Karpas-422 (cell line): ENCODE data around the gene PDIA5. TPM values are rescaled to one million over a fixed set of nuclear protein-coding genes. Genes with fewer than 3 reads are reported as not detected.

Experiments used
- DNase-seq: peaks from one replicate; pipeline ENCODE4 v3.0.0-alpha.2; 2015
- H2AFZ ChIP-seq: fragments of 200-600 bp; sonication (generic); 2 replicates; pipeline ENCODE4 v1.6.1; 2014; ENCODE audit warnings: antibody characterized with exemption, low read length, mixed read lengths
- H3K27ac ChIP-seq: fragments of 200-600 bp; sonication (generic); 2 replicates; pipeline ENCODE4 v1.5.1; 2014; ENCODE audit warnings: mild to moderate bottlenecking, low read length, moderate library complexity
- H3K27me3 ChIP-seq: fragments of 200-600 bp; sonication (generic); 2 replicates; pipeline ENCODE4 v1.6.1; 2014; ENCODE audit warnings: low read length, mixed read lengths
- H3K36me3 ChIP-seq: fragments of 200-600 bp; sonication (generic); 2 replicates; pipeline ENCODE4 v1.6.1; 2014; ENCODE audit warnings: low read length, mixed read lengths; ENCODE audit not compliant: insufficient read depth
- H3K4me1 ChIP-seq: fragments of 200-600 bp; sonication (generic); 2 replicates; pipeline ENCODE4 v1.6.1; 2014; ENCODE audit warnings: mild to moderate bottlenecking, low read length, mixed read lengths
- H3K4me2 ChIP-seq: fragments of 200-600 bp; sonication (generic); 2 replicates; pipeline ENCODE4 v1.6.1; 2014; ENCODE audit warnings: low read length, low read depth, mild to moderate bottlenecking; ENCODE audit not compliant: poor library complexity, severe bottlenecking
- H3K4me3 ChIP-seq: fragments of 200-600 bp; sonication (generic); 2 replicates; pipeline ENCODE4 v1.5.1; 2014; ENCODE audit warnings: mild to moderate bottlenecking, antibody characterized with exemption, low read length, mixed read lengths
- H3K79me2 ChIP-seq: fragments of 200-600 bp; sonication (generic); 2 replicates; pipeline ENCODE4 v1.6.1; 2014; ENCODE audit warnings: mild to moderate bottlenecking, low read length, mixed read lengths
- H3K9ac ChIP-seq: fragments of 200-600 bp; sonication (generic); 2 replicates; pipeline ENCODE4 v1.6.0; 2014; ENCODE audit warnings: low read length
- H3K9me2 ChIP-seq: fragments of 200-600 bp; sonication (generic), shearing (Covaris generic); replicated peaks from 2 replicates; pipeline ENCODE4 v1.6.0; 2014; ENCODE audit warnings: mild to moderate bottlenecking, low read length, moderate library complexity; ENCODE audit not compliant: insufficient read depth
- H3K9me3 ChIP-seq: fragments of 300-700, 200-600 bp; sonication (generic); 2 replicates; pipeline ENCODE4 v1.6.1; 2014; ENCODE audit warnings: low read length, mixed read lengths
- H4K20me1 ChIP-seq: fragments of 200-600 bp; sonication (generic); 2 replicates; pipeline ENCODE4 v1.6.1; 2014; ENCODE audit warnings: mild to moderate bottlenecking, antibody characterized with exemption, low read length, low read depth; ENCODE audit not compliant: insufficient read depth
- total RNA-seq: library from RNA; depleted of rRNA; stranded (reverse); fragments of >200 nt; shearing (Covaris generic); gene quantifications from 2 replicates; pipeline ENCODE4 v1.2.3, GENCODE V29; 2014; ENCODE audit warnings: low replicate concordance; rRNA removed

The PDIA5 gene
- total RNA-seq = 6.3 and 7.9 TPM in 2 replicates

DNA sequence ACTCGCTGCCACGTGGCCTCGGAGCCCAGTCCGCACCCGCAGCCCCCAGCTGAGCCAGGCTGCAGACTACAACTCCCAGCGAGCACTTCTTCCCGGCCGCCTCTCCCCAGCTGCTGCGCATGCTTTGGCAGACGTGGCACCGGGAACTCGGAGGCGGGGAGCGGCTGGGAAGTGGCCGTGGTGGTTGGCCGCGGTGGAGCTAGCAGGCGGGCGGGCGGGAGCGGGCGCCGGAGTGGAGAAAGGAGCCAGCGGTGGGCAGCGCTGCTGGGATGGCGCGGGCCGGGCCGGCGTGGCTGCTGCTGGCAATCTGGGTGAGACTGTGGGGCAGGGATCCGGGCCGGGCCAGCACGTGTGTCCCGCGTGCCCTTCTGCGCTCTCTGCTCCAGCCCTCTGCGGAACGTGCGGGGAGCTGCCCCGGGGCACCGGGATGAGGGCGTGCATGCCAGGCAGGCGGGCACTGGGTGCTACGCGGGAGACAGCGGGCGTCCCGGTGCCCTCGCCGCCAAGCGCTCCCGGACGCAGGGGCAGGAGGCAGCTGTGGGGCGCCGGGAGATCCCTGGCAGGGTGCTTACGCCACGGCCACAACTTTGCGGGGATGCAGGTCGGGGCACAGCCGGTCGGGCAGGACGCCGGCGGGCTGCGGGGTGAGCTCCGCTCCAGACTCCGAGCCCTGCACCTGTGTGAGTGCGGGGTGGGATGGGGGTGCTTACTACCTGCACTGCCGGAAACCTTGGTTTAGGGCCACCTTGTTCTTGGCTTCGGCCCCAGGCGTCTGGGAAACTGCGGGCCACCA is at the start of gene PDIA5:
PDIA5 (plus strand) TSS at position 130 of the 793 bp plus-strand sequence; CDS start at position 270, 140 bp downstream.
- Histone ChIP-seq H2AFZ (peak within 1 kb of the TSS; percentile 84), H4K20me1 (peaks cover 19% of the 10 kb centered on the region; the same call in 1 of the 2 replicates), H3K4me3 (peak within 1 kb of the TSS; percentile 83), H3K36me3 (no peaks in the 10 kb centered on the region), H3K9me2 (no peaks in the 10 kb centered on the region), H3K4me1 (peaks cover 13% of the 10 kb centered on the region), H3K4me2 (peak within 1 kb of the TSS; percentile 78), H3K27me3 (no peaks in the 10 kb centered on the region), H3K9me3 (no peaks in the 10 kb centered on the region), H3K27ac (no peak within 1 kb of the TSS), H3K79me2 (peaks cover 31% of the 10 kb centered on the region), H3K9ac (peak within 1 kb of the TSS; percentile 74)
- peak; percentile 89 for DNase-seq

DNA sequence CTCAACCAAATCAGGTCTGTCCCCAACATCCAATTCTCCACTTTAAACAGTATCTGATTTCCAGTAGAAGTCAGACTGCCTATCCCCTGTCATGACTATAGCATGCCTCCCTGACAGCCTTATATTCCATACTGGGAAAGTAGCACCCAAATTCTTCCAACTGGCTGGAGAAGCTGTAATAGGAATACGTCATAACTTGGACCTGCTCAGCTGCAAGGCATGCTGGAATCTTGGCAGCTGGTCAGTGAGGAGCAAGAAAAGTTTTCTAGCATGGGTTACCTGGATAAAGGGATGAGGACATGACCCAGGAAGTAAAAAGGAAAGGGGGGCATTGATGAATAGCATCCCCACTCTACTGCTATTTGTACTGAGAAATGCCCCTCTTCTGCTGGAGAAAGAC is 48.1 kb upstream of the PDIA5 start:
- Histone ChIP-seq H3K4me1 (peaks cover 5% of the 10 kb centered on the region), H3K9me2 (no peaks in the 10 kb centered on the region), H3K36me3 (no peaks in the 10 kb centered on the region), H3K27me3 (no peaks in the 10 kb centered on the region), H3K9ac (no peak overlapping the region), H2AFZ (no peak overlapping the region), H3K4me2 (no peak overlapping the region), H3K79me2 (no peaks in the 10 kb centered on the region), H3K4me3 (no peak overlapping the region), H4K20me1 (peaks cover 8% of the 10 kb centered on the region; the same call in 1 of the 2 replicates), H3K27ac (no peak overlapping the region), H3K9me3 (no peaks in the 10 kb centered on the region)
- no peak for DNase-seq

DNA sequence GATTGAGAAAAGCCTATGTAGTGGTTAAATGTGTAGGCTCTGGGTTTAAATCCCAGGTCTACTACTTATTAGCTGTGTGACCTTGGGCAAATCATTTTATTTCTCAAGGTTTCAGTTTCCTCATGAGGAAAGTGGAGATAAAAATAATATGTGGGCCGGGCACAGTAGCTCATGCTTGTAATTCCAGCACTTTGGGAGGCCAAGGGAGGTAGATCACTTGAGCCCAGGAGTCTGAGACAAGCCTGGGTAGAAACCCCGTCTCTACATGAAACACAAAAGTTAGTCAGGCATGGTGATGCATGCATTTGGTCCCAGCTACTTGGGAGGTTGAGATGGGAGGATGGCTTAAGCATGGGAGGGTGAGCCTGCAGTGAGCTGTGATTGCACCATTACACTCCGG is 47.7 kb upstream of the PDIA5 start:
- no peak overlapping the region for H3K27ac ChIP-seq
- no peak overlapping the region for H2AFZ ChIP-seq
- no peak overlapping the region for H3K4me2 ChIP-seq
- peaks cover 2% of the 10 kb centered on the region for H3K4me1 ChIP-seq
- H3K79me2 ChIP-seq = no peaks in the 10 kb centered on the region
- H3K36me3 ChIP-seq = no peaks in the 10 kb centered on the region
- no peaks in the 10 kb centered on the region for H3K9me3 ChIP-seq
- no peak for DNase-seq
- peaks cover 8% of the 10 kb centered on the region; the same call in 1 of the 2 replicates for H4K20me1 ChIP-seq
- no peaks in the 10 kb centered on the region for H3K27me3 ChIP-seq
- H3K9me2 ChIP-seq = no peaks in the 10 kb centered on the region
- H3K9ac ChIP-seq = no peak overlapping the region
- H3K4me3 ChIP-seq = no peak overlapping the region

DNA sequence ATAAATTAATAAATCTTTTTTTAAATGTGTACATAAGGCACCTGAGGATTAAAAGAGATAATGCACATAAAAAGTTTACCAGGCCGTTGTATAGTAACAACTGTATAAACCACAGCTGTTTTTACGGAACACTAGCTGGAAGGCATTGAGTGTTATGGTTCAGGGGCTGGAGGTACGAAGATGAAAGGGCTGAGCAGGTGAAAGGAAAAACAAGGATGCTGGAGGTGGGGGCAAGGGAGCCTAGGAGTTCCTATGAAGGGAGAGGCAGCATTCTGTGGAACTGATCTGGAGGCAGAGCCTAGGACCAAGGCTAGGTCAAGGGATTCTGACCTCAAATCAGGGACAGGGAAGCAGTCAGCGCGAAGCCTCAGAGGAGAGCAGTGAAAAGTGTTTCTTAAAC is 47.2 kb upstream of the PDIA5 start:
- H3K4me1 ChIP-seq = no peaks in the 10 kb centered on the region
- peaks cover 8% of the 10 kb centered on the region; the same call in 1 of the 2 replicates for H4K20me1 ChIP-seq
- no peaks in the 10 kb centered on the region for H3K9me2 ChIP-seq
- DNase-seq = no peak
- no peaks in the 10 kb centered on the region for H3K36me3 ChIP-seq
- H2AFZ ChIP-seq = no peak overlapping the region
- H3K27ac ChIP-seq = no peak overlapping the region
- H3K27me3 ChIP-seq = no peaks in the 10 kb centered on the region
- H3K9me3 ChIP-seq = no peaks in the 10 kb centered on the region
- H3K4me2 ChIP-seq = no peak overlapping the region
- H3K4me3 ChIP-seq = no peak overlapping the region
- H3K9ac ChIP-seq = no peak overlapping the region
- no peaks in the 10 kb centered on the region for H3K79me2 ChIP-seq

DNA sequence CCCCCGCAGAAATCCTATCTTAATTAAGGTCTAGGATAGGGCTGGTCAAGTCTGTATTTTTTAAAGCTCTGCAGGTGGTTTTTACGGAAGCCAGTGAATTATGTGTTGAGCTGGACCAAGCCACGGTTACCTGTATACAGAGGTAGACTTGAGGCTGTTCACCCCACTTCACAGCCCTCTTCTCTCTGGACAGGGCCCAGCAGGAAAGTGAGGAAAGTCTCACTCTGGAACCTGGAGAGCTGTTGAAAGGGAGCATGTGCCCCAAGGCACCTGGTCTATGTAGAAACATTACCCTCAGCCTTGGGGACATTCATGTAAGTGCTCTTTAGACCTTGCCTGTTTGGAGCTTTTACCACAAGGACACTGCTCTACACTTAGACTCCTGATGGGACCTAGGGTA is 46.1 kb upstream of the PDIA5 start:
- Histone ChIP-seq H3K9me2 (no peaks in the 10 kb centered on the region), H3K4me2 (no peak overlapping the region), H3K9ac (no peak overlapping the region), H3K4me3 (no peak overlapping the region), H3K4me1 (no peaks in the 10 kb centered on the region), H3K36me3 (no peaks in the 10 kb centered on the region), H2AFZ (no peak overlapping the region), H3K27ac (no peak overlapping the region), H3K79me2 (no peaks in the 10 kb centered on the region), H4K20me1 (no peaks in the 10 kb centered on the region), H3K9me3 (no peaks in the 10 kb centered on the region), H3K27me3 (no peaks in the 10 kb centered on the region)
- no peak for DNase-seq

DNA sequence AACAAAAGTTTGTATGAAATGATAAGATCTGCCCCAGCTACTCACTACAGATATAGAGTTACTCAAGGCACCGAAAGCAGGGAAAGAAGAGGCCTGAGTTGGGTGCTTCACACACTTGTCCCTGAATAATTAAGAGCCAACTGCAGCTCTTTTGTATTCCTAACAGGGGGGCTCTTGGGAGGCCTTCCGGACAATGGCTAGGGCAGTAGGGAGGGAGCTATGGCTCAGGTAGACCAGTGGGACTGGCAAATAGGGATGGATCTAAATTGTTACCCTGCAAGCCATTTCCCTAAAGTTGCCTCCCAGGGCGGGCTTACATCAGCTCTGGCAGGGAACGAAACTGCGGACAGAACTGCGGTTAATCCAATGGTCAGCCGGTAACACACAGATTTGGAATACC is 45.4 kb upstream of the PDIA5 start:
- Histone ChIP-seq H3K27me3 (no peaks in the 10 kb centered on the region), H3K9ac (no peak overlapping the region), H3K4me1 (no peaks in the 10 kb centered on the region), H3K9me3 (no peaks in the 10 kb centered on the region), H3K27ac (no peak overlapping the region), H3K79me2 (no peaks in the 10 kb centered on the region), H3K4me2 (no peak overlapping the region), H3K4me3 (no peak overlapping the region), H2AFZ (no peak overlapping the region), H3K9me2 (no peaks in the 10 kb centered on the region), H3K36me3 (no peaks in the 10 kb centered on the region), H4K20me1 (no peaks in the 10 kb centered on the region)
- no peak for DNase-seq

DNA sequence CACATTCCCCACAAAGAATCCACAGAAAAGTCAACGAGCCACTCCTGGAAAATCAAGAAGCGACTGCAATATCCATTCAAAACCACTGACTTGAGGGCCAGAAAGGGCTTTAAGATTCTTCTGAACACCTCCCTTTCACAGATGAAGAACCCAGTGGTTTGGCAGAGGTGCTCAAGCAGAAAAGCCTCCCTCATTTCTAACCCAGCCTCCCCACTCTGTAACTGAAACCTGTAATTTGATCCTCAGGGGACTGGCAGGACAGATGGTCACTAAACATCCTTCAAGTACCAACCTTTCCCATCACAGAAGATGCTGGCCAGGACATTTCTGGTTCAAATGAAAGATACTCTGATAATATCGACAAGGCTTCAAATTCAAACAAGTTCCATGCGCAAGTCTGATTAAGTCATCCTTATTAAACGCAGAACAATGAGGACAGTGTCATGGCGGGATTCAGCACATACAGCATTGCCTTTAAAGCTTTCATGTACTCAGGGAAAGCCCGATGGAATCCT is 44.8 kb upstream of the PDIA5 start:
- no peak overlapping the region for H3K9ac ChIP-seq
- no peaks in the 10 kb centered on the region for H3K36me3 ChIP-seq
- H3K4me2 ChIP-seq = no peak overlapping the region
- no peak overlapping the region for H3K27ac ChIP-seq
- H3K9me2 ChIP-seq = no peaks in the 10 kb centered on the region
- no peak for DNase-seq
- H4K20me1 ChIP-seq = no peaks in the 10 kb centered on the region
- H3K27me3 ChIP-seq = no peaks in the 10 kb centered on the region
- no peaks in the 10 kb centered on the region for H3K9me3 ChIP-seq
- no peak overlapping the region for H3K4me3 ChIP-seq
- H3K79me2 ChIP-seq = no peaks in the 10 kb centered on the region
- no peaks in the 10 kb centered on the region for H3K4me1 ChIP-seq
- H2AFZ ChIP-seq = no peak overlapping the region

DNA sequence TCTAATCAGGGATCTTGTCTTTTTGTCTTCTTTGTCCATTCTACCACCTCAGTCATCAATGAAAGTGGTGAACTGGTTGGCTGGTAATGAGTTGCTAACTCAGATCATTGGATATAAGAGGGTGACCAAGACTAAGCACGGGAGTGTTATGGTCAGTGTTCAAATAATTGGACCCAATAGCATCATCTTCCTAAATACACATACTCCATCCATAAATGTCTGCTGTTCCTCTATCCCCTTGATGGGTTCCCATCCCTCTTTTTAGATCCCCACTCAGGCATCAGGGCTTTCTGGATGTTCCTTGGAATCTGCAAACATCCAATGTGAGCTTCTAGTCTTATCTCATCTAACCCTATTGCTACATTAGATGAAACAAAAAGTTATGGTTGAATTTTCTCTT is 42.8 kb upstream of the PDIA5 start:
- DNase-seq = no peak
- peaks cover 10% of the 10 kb centered on the region for H3K4me1 ChIP-seq
- H3K36me3 ChIP-seq = no peaks in the 10 kb centered on the region
- no peaks in the 10 kb centered on the region for H3K9me3 ChIP-seq
- H3K27me3 ChIP-seq = no peaks in the 10 kb centered on the region
- no peak overlapping the region for H3K9ac ChIP-seq
- H3K27ac ChIP-seq = no peak overlapping the region
- H2AFZ ChIP-seq = no peak overlapping the region
- H4K20me1 ChIP-seq = no peaks in the 10 kb centered on the region
- no peak overlapping the region for H3K4me3 ChIP-seq
- H3K9me2 ChIP-seq = no peaks in the 10 kb centered on the region
- no peak overlapping the region for H3K4me2 ChIP-seq
- H3K79me2 ChIP-seq = no peaks in the 10 kb centered on the region
